ENCODE results near the gene CENPB.

Gene CENPB

GRCh38 chr20:3788685-3789155, 2.2 kb upstream of the CENPB start:
- no peak for DNase-seq (ENCODE audit: low spot score)

GRCh38 chr20:3787324-3788014, 929 bp upstream of the CENPB start:
- DNase-seq (ENCODE audit: low spot score), result no peak

GRCh38 chr20:3786126-3786484, 435 bp downstream of the CENPB start:
- DNase-seq (ENCODE audit: low spot score), result peak; percentile 47

GRCh38 chr20:3785240-3786125, 1.1 kb downstream of the CENPB start:
- no peak for DNase-seq (ENCODE audit: low spot score)

GRCh38 chr20:3784863-3785239, 1.7 kb downstream of the CENPB start:
- no peak for DNase-seq (ENCODE audit: low spot score)

GRCh38 chr20:3784216-3784853, 2.2 kb downstream of the CENPB start:
- DNase-seq (ENCODE audit: low spot score), result no peak

DNA sequence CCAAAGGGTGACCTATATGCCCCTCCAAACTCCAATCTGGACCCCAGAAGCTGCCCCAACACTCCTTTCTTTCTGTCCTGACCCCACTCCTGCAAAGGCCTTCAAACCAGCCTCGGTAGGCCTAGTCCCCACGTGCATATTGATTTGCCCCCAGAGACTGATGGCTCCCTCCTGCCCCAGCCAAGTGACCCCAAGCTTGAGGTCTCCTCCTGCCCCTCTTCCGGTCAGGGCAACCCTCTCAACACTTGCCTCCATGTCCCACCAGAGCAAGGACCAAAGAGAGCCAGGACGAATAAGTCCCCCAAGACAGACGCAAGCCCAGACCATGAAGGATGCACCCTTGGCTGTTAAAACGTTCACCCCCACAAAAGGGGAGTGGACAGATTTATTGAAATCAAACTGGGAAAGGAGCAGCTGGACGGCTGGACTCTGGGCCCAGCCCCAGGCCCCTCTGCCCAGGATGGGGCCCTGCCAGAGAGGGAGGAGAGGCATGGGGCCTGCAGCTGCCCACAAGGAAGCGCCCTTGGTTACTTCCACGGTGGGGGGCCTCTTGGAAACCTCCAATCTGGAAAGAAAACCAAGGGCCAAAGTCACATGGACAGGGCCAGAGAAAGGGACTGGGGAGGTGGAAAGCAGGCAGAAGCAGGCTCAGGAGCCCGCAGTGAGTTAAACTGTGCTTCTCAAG, 2.9 kb downstream of the CENPB start:
- DNase-seq (ENCODE audit: low spot score), result no peak

GRCh38 chr20:3783068-3783489, 3.5 kb downstream of the CENPB start:
- no peak for DNase-seq (ENCODE audit: low spot score)

DNA sequence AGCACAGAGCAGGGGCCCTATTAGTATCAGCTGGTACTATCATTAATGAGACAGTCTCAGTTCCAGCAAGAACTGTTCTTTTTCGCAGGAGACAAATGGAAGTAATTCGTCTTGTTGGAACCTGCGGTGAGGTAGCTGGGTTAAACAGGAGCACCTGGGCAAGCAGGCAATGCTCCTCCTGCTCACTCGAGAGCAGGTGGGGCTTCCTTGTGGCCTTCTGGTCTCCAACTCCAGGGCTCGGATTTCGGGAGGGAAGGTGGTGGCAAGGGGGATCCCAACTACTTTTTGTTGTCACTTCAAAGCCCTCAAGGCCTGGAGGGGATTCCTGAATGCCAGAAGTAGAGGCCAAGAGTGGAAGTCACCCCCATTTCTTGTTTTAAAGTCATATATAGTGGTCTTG, 3.9 kb downstream of the CENPB start:
- DNase-seq (ENCODE audit: low spot score), result no peak

GRCh38 chr20:3781153-3781910, 5.2 kb downstream of the CENPB start, which contains the start of gene SPEF1:
Gene SPEF1 (minus strand): TSS chr20:3781448. CDS start chr20:3781287, 161 bp downstream.
- DNase-seq (ENCODE audit: low spot score), result peak; percentile 91

- no peak for DNase-seq (ENCODE audit: low spot score)
Measured at GRCh38 chr20:3778976-3779375, 7.6 kb downstream of the CENPB start.

DNA sequence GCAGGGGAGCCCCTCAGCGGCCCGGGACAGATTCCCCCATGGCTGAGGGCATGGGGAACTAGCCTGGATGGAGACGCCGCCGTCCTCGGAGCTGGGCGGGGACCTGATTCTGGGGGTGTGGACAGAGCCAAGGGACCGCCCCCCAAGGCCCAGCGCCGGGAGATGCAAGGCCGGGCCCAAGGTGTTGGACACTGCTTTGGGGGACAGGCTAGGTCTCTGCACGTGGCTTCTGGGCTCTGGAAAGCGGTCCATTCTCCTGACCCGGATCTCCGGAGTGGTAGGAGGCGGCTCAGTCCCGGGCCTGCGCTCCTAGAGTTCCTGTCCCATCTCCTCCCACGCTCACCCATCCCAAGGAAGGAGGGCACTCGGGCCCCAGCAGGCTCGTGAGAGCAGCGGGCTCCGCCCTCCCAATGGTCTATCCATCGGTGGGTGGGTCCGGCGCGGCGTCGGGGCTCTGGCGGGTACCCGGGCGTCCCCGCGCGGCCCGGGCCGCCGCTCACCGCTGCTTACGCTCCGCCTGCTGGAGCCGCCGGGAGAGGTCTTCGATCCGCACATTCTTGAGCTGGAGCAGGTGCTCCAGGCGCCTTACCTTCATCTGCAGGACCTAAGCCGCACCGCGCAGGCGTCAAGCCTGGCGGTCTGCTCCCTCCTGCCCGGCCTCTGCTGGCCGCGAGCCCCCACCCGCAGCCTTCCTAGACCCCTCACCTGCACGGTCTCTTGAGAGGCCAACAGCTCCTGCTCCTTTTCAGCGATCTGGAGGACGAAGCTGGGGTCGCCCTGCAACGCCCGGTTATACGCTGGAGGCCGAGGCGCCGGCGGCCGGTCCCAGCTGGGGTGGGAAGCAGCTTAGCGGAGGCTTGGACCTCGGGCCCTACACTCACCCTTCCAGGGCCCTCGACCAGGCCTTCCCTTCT, 8.6 kb downstream of the CENPB start:
- DNase-seq (ENCODE audit: low spot score), result no peak

DNA sequence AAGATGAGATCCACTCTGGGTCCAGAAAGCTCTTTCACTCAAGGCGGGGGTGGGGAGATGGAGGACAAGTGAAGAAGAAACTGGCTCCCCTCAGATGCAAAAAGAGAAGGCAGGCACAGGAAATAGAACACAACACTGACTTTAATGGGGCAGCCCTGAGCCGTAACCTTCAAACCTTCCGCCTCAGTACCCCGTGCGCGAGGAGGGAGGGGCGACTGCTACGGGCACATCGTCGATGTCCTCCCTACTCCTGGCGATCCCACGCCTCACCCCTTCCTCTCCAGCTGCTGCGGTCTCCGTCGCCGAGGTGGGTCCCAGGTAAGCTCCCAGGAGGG, 9.2 kb downstream of the CENPB start:
- DNase-seq (ENCODE audit: low spot score), result no peak

DNA sequence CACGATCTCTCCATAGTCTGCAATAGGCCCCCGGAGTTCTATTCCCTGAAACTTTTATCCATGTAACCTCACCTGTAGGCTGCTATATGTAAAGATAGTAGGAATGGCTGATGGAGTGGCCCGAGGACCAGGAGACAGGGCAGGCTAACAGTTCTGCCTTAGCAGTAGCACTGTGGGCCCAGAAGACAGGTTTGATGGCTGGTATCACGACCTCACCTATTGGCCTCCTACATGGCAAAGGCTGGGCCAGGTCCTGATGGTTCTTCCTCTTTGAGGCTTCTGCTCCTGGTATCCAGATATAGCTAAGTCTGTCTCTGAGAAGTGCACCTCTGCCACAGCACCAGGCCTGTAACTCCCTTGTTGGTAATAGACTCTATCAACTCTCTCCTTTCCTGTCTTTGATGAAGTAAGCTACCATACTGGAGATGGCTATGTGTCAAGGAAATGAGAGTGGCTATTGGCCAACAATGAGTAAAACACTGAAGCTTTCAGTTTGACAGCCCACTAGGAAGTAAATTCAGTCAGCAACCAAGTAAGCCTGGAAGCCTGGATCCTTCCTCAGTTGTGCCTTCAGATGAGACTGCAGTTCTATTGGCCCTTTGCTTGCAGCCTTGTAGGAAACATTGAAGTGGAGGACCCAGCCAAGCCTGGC, 11.0 kb downstream of the CENPB start:
- DNase-seq (ENCODE audit: low spot score), result no peak

DNA sequence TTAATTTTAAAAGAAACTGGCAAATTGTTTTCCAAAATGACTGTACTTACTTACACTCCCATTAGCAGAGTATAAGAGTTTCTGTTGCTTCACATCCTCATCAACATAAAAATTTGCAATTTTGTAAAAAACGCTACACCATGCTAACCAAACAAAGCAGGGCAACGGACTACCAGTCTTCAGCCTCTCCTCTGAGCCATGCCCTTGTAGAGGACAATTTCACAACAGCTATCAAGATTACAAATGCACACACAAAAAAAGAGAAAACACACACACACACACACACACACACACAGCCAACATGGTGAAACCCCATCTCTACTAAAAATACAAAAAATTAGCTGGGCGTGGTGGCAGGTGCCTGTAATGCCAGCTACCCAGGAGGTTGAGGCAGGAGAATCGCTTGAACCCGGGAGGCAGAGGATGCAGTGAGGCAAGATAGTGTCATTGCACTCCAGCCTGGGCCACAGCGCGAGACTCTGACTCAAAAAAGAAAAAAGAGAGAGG, 14.9 kb downstream of the CENPB start:
- no peak for DNase-seq (ENCODE audit: low spot score)

- DNase-seq (ENCODE audit: low spot score), result peak; percentile 66
Measured at GRCh38 chr20:3768342-3769130, 18.0 kb downstream of the CENPB start.

- peak; percentile 99 for DNase-seq (ENCODE audit: low spot score)
Measured at GRCh38 chr20:3767427-3768341, 18.9 kb downstream of the CENPB start, which contains the start of gene ADISSP. Gene ADISSP (minus strand): TSS chr20:3767753. CDS start chr20:3760100, 7,653 bp downstream.

DNA sequence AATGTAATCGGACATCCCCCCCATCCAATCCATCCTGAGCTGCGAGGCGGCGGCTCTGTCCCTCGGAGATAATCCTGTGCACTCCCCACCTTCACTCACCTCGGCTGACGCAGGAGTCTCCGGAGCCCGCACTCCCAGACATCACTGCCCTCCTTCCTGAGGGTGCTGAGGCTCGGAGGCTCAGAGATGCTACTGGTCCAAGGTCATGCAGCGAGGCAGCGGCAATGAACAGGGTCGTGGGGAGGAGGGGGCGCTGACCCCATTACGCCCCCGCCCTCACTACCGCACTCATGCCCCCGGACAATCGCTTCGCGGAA, 19.5 kb downstream of the CENPB start:
- no peak for DNase-seq (ENCODE audit: low spot score)
